Subcutaneous adipose tissue (tissue), 4 donors: ENCODE results near the gene CCDC83. TPM values are rescaled to one million over a fixed set of nuclear protein-coding genes. Genes with fewer than 3 reads are reported as not detected.

Experiments used
- total RNA-seq, 4 donors: library from RNA; depleted of rRNA; stranded (reverse); fragments of >200 nt; gene quantifications; one replicate each; pipeline ENCODE4 v1.1.0, GENCODE V29; 2016
- TF ChIP-seq, protein P1 (sequence below): fragments of 450-650 bp; IDR thresholded peaks from one replicate; pipeline ENCODE4 v1.5.1; 2016; ENCODE audit warnings: low read depth, mild to moderate bottlenecking, control low read depth, antibody characterized with exemption, moderate library complexity

CCDC83 gene
- total RNA-seq, 4 donors from 2014 or later: not detected

DNA sequence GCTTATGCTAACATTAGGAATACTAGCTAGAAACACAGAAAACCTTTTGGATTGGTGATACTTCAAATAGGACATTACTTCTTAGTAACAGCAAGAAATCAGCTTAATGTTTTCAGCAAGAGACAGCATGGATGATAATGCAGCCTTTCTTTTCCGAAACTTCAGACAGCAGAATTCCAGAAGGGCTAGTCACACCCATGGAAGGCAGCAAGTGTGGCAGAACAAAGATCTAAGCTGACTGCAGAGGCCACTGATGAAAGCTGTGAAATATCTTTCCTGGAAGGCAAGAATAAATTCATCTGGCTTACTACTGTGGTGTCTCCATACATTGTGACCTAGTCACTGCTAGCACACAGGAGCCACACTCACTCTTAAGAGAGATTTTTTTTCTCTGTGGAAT is 100.3 kb downstream of the CCDC83 start:
- TF ChIP-seq, protein P1, sequence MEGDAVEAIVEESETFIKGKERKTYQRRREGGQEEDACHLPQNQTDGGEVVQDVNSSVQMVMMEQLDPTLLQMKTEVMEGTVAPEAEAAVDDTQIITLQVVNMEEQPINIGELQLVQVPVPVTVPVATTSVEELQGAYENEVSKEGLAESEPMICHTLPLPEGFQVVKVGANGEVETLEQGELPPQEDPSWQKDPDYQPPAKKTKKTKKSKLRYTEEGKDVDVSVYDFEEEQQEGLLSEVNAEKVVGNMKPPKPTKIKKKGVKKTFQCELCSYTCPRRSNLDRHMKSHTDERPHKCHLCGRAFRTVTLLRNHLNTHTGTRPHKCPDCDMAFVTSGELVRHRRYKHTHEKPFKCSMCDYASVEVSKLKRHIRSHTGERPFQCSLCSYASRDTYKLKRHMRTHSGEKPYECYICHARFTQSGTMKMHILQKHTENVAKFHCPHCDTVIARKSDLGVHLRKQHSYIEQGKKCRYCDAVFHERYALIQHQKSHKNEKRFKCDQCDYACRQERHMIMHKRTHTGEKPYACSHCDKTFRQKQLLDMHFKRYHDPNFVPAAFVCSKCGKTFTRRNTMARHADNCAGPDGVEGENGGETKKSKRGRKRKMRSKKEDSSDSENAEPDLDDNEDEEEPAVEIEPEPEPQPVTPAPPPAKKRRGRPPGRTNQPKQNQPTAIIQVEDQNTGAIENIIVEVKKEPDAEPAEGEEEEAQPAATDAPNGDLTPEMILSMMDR: no peak

DNA sequence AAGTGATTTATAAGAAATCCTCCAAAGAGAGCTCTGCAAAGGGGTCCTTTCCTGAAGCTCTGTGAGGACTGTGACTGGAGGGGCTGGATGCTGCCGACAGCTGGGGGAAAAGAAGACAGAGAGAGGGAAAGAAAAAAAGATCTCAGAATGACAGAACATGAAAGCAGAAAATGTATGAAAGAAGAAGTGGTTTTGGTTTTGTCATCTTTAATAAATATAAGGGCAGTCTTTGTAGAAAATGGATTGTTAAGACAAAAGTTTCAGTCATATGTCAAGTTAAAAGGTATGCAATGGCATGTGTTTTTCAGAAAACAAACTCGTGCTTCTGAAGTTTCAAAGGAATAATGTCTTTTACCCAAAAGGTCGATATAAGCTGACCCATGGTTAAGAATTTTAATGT is 105.5 kb downstream of the CCDC83 start:
- TF ChIP-seq, protein P1: no peak

DNA sequence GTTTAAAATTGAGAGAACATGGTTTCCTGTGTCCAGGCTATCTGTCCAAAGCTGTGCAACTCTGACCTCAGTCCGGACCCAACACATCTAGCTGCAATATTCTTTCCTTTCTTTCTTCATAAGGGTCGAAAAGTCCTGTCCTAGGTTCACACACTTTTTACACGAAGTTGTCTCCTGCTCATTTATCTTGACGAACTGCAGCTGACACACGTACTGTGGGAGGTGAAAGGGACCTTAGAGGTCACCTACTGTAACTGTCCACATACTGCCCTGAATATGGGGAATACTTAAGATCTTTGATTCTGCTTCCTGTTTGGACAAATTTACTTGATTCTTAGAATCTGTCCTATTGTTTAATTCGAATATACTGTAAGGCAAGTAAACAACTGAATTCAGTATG is 105.9 kb downstream of the CCDC83 start:
- TF ChIP-seq, protein P1: no peak

DNA sequence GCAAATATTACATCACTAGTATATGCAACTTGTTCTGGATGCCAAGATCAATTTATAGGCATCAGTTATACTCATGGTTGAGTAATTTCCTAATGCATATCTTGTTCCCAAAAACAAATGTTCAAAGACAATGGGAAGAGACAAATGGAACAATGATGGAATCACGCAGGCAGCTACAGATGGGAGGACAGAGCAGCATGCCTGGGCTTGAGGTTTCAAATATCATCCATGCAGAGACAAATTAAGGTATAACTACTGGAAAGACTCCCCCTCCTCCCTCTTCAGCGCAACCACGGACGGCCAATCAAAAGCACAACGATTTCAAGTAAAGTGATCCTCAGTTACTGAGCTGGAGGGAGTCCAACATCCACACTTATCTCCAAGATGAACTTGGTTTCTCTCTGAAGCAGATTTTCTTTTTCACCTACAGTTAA is 106.8 kb downstream of the CCDC83 start:
- TF ChIP-seq, protein P1: no peak

DNA sequence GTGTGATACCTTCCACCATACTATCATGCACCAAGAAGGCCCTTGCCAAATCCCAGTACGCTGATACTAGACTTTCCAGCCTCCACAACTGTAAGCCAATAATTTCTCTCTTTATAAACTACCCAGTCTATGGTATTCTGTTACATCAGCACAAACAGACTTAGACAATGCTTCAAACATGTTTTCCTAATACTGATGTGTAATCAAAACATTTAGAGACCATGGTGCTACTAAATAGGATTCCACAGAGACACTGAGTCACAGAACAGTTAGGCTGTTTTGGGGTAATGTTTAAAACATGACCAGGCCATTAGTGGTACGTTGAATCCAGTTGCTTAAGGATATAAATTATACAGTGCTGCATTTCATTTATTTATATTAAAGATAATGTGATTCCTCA is 110.0 kb downstream of the CCDC83 start:
- TF ChIP-seq, protein P1: no peak

DNA sequence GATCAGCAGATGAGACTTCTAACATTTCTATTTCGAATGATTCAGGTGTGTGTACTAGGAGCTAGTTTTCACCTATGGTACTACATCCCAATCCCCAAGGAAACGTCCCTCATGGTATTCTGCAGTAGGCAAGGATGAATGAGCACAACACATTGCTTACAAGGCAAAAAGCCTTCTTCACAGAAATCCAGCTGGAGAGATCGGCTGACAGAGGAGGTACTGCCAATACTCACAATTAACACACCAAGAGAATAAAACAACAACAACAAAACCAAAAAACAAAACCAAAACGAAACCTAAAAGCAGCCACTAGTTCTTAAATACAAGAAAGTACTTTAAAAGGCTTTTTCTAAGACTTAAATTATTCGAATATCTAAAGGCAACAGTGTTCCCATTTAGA is 112.3 kb downstream of the CCDC83 start:
- TF ChIP-seq, protein P1: no peak

Other genes with a start within 250 kb of the CCDC83 start
- gene DLG2, start 228.0 kb upstream of the CCDC83 start, total RNA-seq: 1 to 10 TPM; 3.6 to 7.0 (median 6.1) TPM
- gene TMEM126B, start 226.8 kb upstream of the CCDC83 start, total RNA-seq: 10 to 100 TPM; 41.1 to 69.3 (median 58.2) TPM
- gene TMEM126A, start 207.4 kb upstream of the CCDC83 start, total RNA-seq: 10 to 100 TPM; 18.9 to 71.9 (median 32.2) TPM
- 10 to 100 TPM; 51.8 to 65.9 (median 62.5) TPM for gene CREBZF, start 190.3 kb upstream of the CCDC83 start, total RNA-seq
- gene CCDC89, start 169.2 kb upstream of the CCDC83 start, total RNA-seq: 1 to 10 TPM in 2 of 4 donors, under 1 TPM in 2; 0.49 to 2.2 (median 0.88) TPM
- 10 to 100 TPM; 14.3 to 27.7 (median 20.9) TPM for gene SYTL2, start 44.2 kb upstream of the CCDC83 start, total RNA-seq
- 100 to 1,000 TPM; 345 to 758 (median 413) TPM for gene PICALM, start 213.7 kb downstream of the CCDC83 start, total RNA-seq